ENCODE results near the gene P3H1.

Gene P3H1

DNA sequence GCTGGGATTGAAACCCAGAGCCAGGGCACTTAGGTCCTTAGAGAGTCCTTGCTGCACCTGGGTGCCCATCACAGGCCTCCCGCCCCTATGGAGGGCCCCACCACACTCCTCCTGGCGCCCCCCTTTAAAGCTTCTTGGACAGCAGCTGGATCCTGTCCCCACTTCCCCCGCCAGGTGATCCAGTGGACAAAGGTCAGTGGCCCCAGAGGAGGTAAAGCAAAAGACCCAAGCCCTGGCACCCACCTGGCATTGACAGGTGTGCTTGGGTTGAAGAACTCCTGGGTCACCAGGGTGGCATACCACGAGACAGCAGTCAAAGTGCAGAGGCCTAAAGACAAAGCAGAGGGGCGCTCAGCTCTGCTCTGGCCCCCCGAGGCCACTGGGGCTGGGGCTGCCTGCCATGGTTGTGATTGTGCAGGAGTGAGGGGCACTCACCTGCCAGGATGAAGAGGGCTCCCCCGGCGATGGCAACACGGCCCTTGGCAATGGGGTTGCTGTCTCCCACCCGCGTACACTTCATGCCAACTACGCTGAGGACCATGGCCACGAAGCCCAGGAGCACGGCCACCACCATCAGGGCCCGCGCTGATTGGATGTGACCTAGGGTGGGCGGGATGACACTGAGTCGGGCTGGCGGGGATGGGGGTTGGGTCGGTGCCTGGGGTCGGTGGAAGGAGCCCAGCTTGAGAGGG, 28.7 kb downstream of the P3H1 start:
- no peak for DNase-seq (ENCODE audit: low read depth)
- no peak for TF ChIP-seq POLR2A (IDR thresholded peaks at IDR 0.05; ENCODE audit: extremely low read depth, insufficient read length)
- no peak for TF ChIP-seq MYC (IDR thresholded peaks at IDR 0.05; ENCODE audit: low read depth, low read length)
- TF ChIP-seq CTCF (IDR thresholded peaks at IDR 0.05; ENCODE audit: low read depth, low read length), result no peak
- TF ChIP-seq MAX (IDR thresholded peaks at IDR 0.05; ENCODE audit: low read depth, low read length), result no peak
- H3K4me3 ChIP-seq (ENCODE audit: low read depth, low read length), result no peak overlapping the region

DNA sequence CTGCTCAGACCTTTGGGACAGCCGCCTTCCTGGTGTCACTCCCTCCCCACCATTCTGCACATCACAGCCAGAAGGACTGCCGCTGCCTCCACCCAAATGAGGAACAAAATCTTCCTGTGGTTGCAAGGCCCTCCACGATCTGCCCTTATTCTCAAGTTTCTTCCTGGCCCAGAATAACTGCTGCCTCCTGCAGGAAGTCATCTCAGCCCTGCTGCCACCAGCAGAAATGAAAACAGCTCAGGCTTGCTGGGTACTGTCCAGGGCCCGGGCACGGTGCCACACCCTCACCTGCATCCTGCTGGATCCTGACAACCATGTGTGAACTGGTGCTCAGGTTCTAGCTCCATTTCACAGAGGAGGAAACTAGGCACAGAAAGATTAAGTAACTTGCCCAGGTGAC, 29.6 kb downstream of the P3H1 start:
- H3K4me3 ChIP-seq (ENCODE audit: low read depth, low read length), result no peak overlapping the region
- DNase-seq (ENCODE audit: low read depth), result peak; percentile 87
- no peak for TF ChIP-seq POLR2A (IDR thresholded peaks at IDR 0.05; ENCODE audit: extremely low read depth, insufficient read length)
- peak; percentile 23; the same call in 1 of the 2 replicates for TF ChIP-seq MAX (IDR thresholded peaks at IDR 0.05; ENCODE audit: low read depth, low read length)
- peak; percentile 49 for TF ChIP-seq CTCF (IDR thresholded peaks at IDR 0.05; ENCODE audit: low read depth, low read length)
- TF ChIP-seq MYC (IDR thresholded peaks at IDR 0.05; ENCODE audit: low read depth, low read length), result 0 out of 2 replicates have a peak, but pooled peaks have one; percentile 46

DNA sequence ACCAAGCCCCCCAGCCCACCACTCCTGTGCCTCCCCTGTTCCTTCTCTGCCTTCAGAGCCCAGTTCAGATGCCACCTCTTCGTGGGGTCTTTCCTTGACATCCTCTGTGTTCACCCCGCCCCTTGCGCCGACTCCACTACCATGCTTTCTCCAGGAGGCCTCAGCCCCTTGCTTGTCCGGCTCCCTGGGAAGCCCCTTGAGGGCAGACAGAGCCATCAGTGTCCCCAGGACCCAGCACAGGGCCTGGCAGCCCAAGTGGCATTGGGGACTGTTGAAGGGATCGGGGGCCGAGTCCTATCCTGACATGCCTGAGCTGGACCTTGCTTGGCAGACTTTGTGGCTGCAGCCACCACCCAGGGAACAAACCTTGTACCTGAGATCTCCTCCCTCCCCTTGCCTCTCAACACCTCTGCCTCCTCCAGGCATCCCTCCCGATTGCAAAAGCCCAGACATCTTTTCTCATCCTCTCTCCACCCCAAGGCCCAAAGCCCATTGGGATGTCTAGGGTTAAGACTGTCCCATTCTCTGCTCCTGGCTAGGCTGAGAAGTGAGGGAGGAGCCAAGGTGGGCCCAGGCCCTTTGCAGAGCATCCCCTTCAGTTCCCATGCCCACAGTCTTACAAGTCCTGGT, 30.1 kb downstream of the P3H1 start:
- DNase-seq (ENCODE audit: low read depth), result no peak
- H3K4me3 ChIP-seq (ENCODE audit: low read depth, low read length), result no peak overlapping the region
- TF ChIP-seq MYC (IDR thresholded peaks at IDR 0.05; ENCODE audit: low read depth, low read length), result no peak
- TF ChIP-seq POLR2A (IDR thresholded peaks at IDR 0.05; ENCODE audit: extremely low read depth, insufficient read length), result no peak
- TF ChIP-seq MAX (IDR thresholded peaks at IDR 0.05; ENCODE audit: low read depth, low read length), result no peak
- no peak for TF ChIP-seq CTCF (IDR thresholded peaks at IDR 0.05; ENCODE audit: low read depth, low read length)

GRCh38 chr1:42736152-42736551, 30.7 kb downstream of the P3H1 start:
- H3K4me3 ChIP-seq (ENCODE audit: low read depth, low read length), result no peak overlapping the region
- DNase-seq (ENCODE audit: low read depth), result peak; percentile 40
- TF ChIP-seq MAX (IDR thresholded peaks at IDR 0.05; ENCODE audit: low read depth, low read length) (no peak), POLR2A (IDR thresholded peaks at IDR 0.05; ENCODE audit: extremely low read depth, insufficient read length) (no peak), CTCF (IDR thresholded peaks at IDR 0.05; ENCODE audit: low read depth, low read length) (no peak), MYC (IDR thresholded peaks at IDR 0.05; ENCODE audit: low read depth, low read length) (no peak)

DNA sequence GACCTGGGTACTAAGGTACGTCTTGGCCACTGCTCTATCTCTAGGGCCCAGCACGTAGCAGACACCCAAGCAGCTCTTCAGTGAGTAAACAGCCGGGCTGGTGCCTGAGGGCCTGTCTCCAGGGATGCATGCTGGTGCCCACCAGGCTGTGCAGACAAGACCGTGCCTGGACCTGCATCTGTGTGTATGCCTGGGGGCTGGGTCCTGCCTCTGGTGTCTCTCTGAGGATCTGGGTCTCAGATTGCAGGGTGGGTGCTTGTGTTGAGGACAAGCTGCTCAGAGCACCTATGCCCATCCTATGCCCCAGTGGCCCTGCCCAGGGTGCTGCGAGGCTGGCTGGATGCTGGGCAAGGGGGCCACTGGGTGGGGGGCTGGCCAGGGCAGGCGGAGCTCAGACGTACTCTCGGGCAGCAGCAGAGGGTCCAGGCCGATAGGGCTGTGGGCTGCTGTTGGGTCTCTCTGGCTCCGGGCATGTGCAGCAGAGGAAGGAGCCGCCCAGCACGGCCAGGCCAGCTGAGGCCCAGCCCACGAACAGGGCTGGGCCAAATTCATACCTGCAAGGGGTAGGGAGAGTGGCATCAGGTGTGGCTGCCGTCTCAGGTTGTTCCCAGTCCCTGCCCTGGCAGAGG, 31.2 kb downstream of the P3H1 start:
- no peak overlapping the region for H3K4me3 ChIP-seq (ENCODE audit: low read depth, low read length)
- DNase-seq (ENCODE audit: low read depth), result no peak
- TF ChIP-seq MYC (IDR thresholded peaks at IDR 0.05; ENCODE audit: low read depth, low read length), result no peak
- TF ChIP-seq POLR2A (IDR thresholded peaks at IDR 0.05; ENCODE audit: extremely low read depth, insufficient read length), result no peak
- TF ChIP-seq MAX (IDR thresholded peaks at IDR 0.05; ENCODE audit: low read depth, low read length), result no peak
- TF ChIP-seq CTCF (IDR thresholded peaks at IDR 0.05; ENCODE audit: low read depth, low read length), result no peak

Measured in NB4 (cell line).